ENCODE measurements around the gene LCP1. TPM values are rescaled to one million over a fixed set of nuclear protein-coding genes. Genes with fewer than 3 reads are reported as not detected.

LCP1 gene
- total and polyA plus RNA-seq, 2 of the 13 experiments (the other 11 are each of a cell fraction or from before 2014, with no cell fraction given), result 1.6 TPM

DNA sequence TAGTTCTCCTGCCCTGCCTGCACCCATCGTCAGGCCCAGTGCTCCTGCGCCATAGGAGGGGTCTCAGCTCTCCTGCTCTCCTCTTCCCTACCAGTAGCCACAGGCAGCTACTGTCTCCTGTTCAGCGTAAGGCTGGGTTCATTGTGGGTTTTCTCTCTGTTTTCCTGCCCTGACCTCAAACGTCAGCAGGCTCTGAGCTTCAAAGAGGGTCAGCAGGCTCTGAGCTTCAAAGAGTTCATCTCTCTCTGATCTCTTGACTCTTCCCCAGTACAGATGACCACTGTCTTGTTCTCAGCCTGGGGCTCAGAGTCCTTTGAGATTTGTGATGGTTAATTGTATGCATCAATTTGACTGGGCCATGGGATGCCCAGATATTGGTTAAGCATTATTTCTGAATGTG is 72.5 kb downstream of the LCP1 start (continued):
- TF ChIP-seq, protein P1, sequence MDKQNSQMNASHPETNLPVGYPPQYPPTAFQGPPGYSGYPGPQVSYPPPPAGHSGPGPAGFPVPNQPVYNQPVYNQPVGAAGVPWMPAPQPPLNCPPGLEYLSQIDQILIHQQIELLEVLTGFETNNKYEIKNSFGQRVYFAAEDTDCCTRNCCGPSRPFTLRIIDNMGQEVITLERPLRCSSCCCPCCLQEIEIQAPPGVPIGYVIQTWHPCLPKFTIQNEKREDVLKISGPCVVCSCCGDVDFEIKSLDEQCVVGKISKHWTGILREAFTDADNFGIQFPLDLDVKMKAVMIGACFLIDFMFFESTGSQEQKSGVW (CRISPR knock-in tag; IDR thresholded peaks at IDR 0.05; ENCODE audit: borderline replicate concordance), result no peak
- TF ChIP-seq, protein P2, sequence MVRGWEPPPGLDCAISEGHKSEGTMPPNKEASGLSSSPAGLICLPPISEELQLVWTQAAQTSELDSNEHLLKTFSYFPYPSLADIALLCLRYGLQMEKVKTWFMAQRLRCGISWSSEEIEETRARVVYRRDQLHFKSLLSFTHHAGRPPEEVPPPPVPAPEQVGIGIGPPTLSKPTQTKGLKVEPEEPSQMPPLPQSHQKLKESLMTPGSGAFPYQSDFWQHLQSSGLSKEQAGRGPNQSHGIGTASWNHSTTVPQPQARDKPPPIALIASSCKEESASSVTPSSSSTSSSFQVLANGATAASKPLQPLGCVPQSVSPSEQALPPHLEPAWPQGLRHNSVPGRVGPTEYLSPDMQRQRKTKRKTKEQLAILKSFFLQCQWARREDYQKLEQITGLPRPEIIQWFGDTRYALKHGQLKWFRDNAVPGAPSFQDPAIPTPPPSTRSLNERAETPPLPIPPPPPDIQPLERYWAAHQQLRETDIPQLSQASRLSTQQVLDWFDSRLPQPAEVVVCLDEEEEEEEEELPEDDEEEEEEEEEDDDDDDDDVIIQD (CRISPR knock-in tag; IDR thresholded peaks at IDR 0.05; ENCODE audit: low read depth), result peak; percentile 90
- TF ChIP-seq REXO4 (CRISPR knock-in tag; IDR thresholded peaks at IDR 0.05; ENCODE audit: borderline replicate concordance), result no peak
- no peak for TF ChIP-seq TSC22D2 (CRISPR knock-in tag; IDR thresholded peaks at IDR 0.05; ENCODE audit: borderline replicate concordance)
- TF ChIP-seq NFIB (CRISPR knock-in tag; IDR thresholded peaks at IDR 0.05; ENCODE audit: borderline replicate concordance), result no peak
- TF ChIP-seq, protein P3, sequence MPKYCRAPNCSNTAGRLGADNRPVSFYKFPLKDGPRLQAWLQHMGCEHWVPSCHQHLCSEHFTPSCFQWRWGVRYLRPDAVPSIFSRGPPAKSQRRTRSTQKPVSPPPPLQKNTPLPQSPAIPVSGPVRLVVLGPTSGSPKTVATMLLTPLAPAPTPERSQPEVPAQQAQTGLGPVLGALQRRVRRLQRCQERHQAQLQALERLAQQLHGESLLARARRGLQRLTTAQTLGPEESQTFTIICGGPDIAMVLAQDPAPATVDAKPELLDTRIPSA (CRISPR knock-in tag; IDR thresholded peaks at IDR 0.05; ENCODE audit: borderline replicate concordance), result no peak
- no peak for TF ChIP-seq NFKB2 (CRISPR knock-in tag; IDR thresholded peaks at IDR 0.05; ENCODE audit: borderline replicate concordance)
- TF ChIP-seq BRD4 (CRISPR knock-in tag; IDR thresholded peaks at IDR 0.05), result 0 out of 2 replicates have a peak, but pooled peaks have one; percentile 51
- TF ChIP-seq ZNF747 (CRISPR knock-in tag; IDR thresholded peaks at IDR 0.05; ENCODE audit: borderline replicate concordance), result no peak
- TF ChIP-seq NFYB (CRISPR knock-in tag; IDR thresholded peaks at IDR 0.05), result no peak
- TF ChIP-seq ZNF101 (CRISPR knock-in tag; IDR thresholded peaks at IDR 0.05; ENCODE audit: borderline replicate concordance, low read depth), result no peak
- TF ChIP-seq, protein P4, sequence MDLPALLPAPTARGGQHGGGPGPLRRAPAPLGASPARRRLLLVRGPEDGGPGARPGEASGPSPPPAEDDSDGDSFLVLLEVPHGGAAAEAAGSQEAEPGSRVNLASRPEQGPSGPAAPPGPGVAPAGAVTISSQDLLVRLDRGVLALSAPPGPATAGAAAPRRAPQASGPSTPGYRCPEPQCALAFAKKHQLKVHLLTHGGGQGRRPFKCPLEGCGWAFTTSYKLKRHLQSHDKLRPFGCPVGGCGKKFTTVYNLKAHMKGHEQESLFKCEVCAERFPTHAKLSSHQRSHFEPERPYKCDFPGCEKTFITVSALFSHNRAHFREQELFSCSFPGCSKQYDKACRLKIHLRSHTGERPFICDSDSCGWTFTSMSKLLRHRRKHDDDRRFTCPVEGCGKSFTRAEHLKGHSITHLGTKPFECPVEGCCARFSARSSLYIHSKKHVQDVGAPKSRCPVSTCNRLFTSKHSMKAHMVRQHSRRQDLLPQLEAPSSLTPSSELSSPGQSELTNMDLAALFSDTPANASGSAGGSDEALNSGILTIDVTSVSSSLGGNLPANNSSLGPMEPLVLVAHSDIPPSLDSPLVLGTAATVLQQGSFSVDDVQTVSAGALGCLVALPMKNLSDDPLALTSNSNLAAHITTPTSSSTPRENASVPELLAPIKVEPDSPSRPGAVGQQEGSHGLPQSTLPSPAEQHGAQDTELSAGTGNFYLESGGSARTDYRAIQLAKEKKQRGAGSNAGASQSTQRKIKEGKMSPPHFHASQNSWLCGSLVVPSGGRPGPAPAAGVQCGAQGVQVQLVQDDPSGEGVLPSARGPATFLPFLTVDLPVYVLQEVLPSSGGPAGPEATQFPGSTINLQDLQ (CRISPR knock-in tag; IDR thresholded peaks at IDR 0.05), result no peak
- TF ChIP-seq KDM6A (CRISPR knock-in tag; IDR thresholded peaks at IDR 0.05; ENCODE audit: low read depth), result peak; percentile 93
- TF ChIP-seq ZNF326 (CRISPR knock-in tag; IDR thresholded peaks at IDR 0.05; ENCODE audit: borderline replicate concordance), result no peak
- TF ChIP-seq PITX1 (CRISPR knock-in tag; IDR thresholded peaks at IDR 0.05), result peak; percentile 90
- TF ChIP-seq RARA (CRISPR knock-in tag; IDR thresholded peaks at IDR 0.05), result peak; percentile 95
- TF ChIP-seq, protein P5, sequence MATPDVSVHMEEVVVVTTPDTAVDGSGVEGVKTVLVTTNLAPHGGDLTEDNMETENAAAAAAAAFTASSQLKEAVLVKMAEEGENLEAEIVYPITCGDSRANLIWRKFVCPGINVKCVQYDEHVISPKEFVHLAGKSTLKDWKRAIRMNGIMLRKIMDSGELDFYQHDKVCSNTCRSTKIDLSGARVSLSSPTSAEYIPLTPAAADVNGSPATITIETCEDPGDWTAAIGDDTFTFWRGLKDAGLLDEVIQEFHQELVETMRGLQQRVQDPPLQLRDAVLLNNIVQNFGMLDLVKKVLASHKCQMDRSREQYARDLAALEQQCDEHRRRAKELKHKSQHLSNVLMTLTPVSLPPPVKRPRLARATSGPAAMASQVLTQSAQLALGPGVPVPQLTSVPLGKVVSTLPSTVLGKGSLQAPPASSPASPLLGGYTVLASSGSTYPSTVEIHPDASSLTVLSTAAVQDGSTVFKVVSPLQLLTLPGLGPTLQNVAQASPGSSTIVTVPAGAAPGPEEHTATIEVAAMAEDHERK (CRISPR knock-in tag; IDR thresholded peaks at IDR 0.05; ENCODE audit: low read depth), result no peak
- TF ChIP-seq, protein P6, sequence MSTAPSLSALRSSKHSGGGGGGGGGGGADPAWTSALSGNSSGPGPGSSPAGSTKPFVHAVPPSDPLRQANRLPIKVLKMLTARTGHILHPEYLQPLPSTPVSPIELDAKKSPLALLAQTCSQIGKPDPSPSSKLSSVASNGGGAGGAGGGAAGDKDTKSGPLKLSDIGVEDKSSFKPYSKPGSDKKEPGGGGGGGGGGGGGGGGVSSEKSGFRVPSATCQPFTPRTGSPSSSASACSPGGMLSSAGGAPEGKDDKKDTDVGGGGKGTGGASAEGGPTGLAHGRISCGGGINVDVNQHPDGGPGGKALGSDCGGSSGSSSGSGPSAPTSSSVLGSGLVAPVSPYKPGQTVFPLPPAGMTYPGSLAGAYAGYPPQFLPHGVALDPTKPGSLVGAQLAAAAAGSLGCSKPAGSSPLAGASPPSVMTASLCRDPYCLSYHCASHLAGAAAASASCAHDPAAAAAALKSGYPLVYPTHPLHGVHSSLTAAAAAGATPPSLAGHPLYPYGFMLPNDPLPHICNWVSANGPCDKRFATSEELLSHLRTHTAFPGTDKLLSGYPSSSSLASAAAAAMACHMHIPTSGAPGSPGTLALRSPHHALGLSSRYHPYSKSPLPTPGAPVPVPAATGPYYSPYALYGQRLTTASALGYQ (CRISPR knock-in tag; IDR thresholded peaks at IDR 0.05), result peak; percentile 79; the same call in 1 of the 2 replicates
- no peak for TF ChIP-seq MTF1 (CRISPR knock-in tag; IDR thresholded peaks at IDR 0.05)
- no peak for TF ChIP-seq ZNF17 (CRISPR knock-in tag; IDR thresholded peaks at IDR 0.05)
- no peak for TF ChIP-seq FOXM1 (CRISPR knock-in tag; IDR thresholded peaks at IDR 0.05)
- peak; percentile 58; the same call in 1 of the 2 replicates for TF ChIP-seq ZNF232 (CRISPR knock-in tag; IDR thresholded peaks at IDR 0.05; ENCODE audit: borderline replicate concordance)
